ENCODE data around the gene HOXD11.

DNA sequence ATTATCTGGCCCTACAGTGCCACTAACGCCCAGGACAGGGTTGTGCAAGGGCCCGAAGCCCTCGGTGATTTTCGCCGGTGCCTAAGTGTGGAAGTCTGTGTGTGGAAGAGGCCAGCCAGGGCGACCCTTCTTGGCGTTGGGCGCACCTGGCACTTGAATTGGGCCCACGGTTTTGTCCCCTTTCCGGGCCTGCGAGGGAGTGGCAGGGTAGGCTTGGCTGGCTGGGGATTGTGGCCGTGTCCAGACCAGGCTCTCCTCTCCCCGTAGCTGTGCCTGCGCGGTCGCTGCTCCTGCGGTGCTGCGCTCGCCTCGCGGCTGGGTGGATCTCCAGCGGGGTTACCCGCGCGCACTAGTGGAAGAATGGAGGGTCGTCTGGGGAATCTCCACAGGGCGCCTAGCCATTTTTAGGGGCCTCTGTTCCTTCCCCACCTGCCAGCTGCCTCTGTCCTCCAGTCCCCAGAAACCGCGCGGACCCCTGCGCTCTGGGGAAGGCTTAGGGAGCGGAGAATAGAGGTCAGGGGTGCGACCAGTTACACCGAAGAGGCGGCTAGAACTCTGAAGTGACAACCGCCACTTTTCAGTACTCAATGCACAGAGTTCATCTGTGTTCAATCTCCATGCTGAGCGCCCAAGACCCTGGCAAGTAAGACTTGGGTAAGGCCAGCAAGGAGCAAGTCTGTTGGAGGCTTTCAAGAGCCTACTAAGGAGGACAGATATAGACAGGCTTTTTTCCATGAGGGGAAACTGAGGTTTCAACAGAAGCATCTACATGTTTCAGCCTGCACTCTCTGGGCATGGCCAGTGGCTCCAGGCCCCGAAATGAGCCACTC is 39.3 kb upstream of the HOXD11 start:
- no peak for TF ChIP-seq POLR2A (IDR thresholded peaks at IDR 0.05)
- TF ChIP-seq, protein P1, sequence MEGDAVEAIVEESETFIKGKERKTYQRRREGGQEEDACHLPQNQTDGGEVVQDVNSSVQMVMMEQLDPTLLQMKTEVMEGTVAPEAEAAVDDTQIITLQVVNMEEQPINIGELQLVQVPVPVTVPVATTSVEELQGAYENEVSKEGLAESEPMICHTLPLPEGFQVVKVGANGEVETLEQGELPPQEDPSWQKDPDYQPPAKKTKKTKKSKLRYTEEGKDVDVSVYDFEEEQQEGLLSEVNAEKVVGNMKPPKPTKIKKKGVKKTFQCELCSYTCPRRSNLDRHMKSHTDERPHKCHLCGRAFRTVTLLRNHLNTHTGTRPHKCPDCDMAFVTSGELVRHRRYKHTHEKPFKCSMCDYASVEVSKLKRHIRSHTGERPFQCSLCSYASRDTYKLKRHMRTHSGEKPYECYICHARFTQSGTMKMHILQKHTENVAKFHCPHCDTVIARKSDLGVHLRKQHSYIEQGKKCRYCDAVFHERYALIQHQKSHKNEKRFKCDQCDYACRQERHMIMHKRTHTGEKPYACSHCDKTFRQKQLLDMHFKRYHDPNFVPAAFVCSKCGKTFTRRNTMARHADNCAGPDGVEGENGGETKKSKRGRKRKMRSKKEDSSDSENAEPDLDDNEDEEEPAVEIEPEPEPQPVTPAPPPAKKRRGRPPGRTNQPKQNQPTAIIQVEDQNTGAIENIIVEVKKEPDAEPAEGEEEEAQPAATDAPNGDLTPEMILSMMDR (IDR thresholded peaks at IDR 0.05): no peak
- TF ChIP-seq EP300 (IDR thresholded peaks at IDR 0.05): no peak
- no peak for TF ChIP-seq POLR2AphosphoS5 (IDR thresholded peaks at IDR 0.05)

All from suprapubic skin (tissue), 4 donors.